SK-N-SH (cell line): ENCODE data around the gene ADAMTS5. TPM values are rescaled to one million over a fixed set of nuclear protein-coding genes. Genes with fewer than 3 reads are reported as not detected.

Experiments
- CTCF ChIA-PET: fragments of 300-600, 350-600 bp; formaldehyde crosslinking; extraction: SDS; loops from one replicate; lab custom pipeline; 2021; lab: Yijun Ruan, JAX
- POLR2A ChIA-PET: fragments of 350-600 bp; sonication (Branson Sonifier 250); formaldehyde crosslinking; extraction: SDS; loops from one replicate; lab custom pipeline; 2020; ENCODE audit warnings: antibody characterized with exemption, inconsistent platforms; lab: Yijun Ruan, JAX
- DNase-seq: peaks from one replicate; pipeline ENCODE4 v3.0.0; 2012
- H2AFZ ChIP-seq: fragments of 200-600 bp; sonication (generic); 2 replicates; pipeline ENCODE4 v1.8.1; 2016; ENCODE audit warnings: antibody characterized with exemption, mild to moderate bottlenecking, low read depth
- H3F3A ChIP-seq: fragments of 200-600 bp; sonication (generic); replicated peaks from 2 replicates; pipeline ENCODE3; 2016; ENCODE audit warnings: antibody characterized with exemption, mild to moderate bottlenecking; ENCODE audit not compliant: insufficient read depth
- H3K27ac ChIP-seq, 2 experiments: fragments of 200-500 bp in 1 of 2; fragments of 200-600 bp in 1 of 2; sonication (Bioruptor generic) in 1 of 2; sonication (generic), shearing (Covaris generic) in 1 of 2; 2 replicates each; pipeline versions ENCODE4 v1.5.1 to v1.6.1; 2014 to 2016; ENCODE audit warnings: low read depth in 2 of 2, inconsistent platforms in 1 of 2, low read length in 1 of 2, mild to moderate bottlenecking in 1 of 2, mixed read lengths in 1 of 2
- H3K27me3 ChIP-seq: fragments of 200-600 bp; sonication (generic), shearing (Covaris generic); 2 replicates; pipeline ENCODE4 v1.6.1; 2016; ENCODE audit warnings: mixed run types; ENCODE audit not compliant: insufficient read depth
- H3K36me3 ChIP-seq, 2 experiments: fragments of 200-500 bp in 1 of 2; fragments of 200-600 bp in 1 of 2; sonication (Bioruptor generic) in 1 of 2; sonication (generic) in 1 of 2; replicated peaks in 1 of 2; 2 replicates each; pipeline versions ENCODE3 to v1.5.1; 2014 to 2016; ENCODE audit warnings: low read length in 1 of 2, mild to moderate bottlenecking in 1 of 2; ENCODE audit not compliant: insufficient read depth in 2 of 2, control insufficient read depth in 1 of 2
- H3K4me1 ChIP-seq, 2 experiments: fragments of 200-500 bp in 1 of 2; fragments of 200-600 bp in 1 of 2; sonication (Bioruptor generic) in 1 of 2; sonication (generic), shearing (Covaris generic) in 1 of 2; 2 replicates each; pipeline versions ENCODE4 v1.5.1 to v1.6.1; 2014 to 2016; ENCODE audit warnings: low read depth in 1 of 2, low read length in 1 of 2, mixed run types in 1 of 2; ENCODE audit not compliant: insufficient read depth in 2 of 2, control insufficient read depth in 1 of 2
- H3K4me2 ChIP-seq: fragments of 200-600 bp; sonication (generic), shearing (Covaris generic); 2 replicates; pipeline ENCODE4 v1.6.1; 2017; ENCODE audit warnings: mixed run types
- H3K4me3 ChIP-seq, 2 experiments: fragments of 200-500 bp in 1 of 2; fragments of 200-600 bp in 1 of 2; sonication (Bioruptor generic) in 1 of 2; sonication (generic), shearing (Covaris generic) in 1 of 2; 2 replicates each; pipeline versions ENCODE4 v1.5.1 to v1.8.1; 2014 to 2016; ENCODE audit warnings: low read depth in 2 of 2, inconsistent platforms in 1 of 2, low read length in 1 of 2, mild to moderate bottlenecking in 1 of 2, mixed read lengths in 1 of 2, moderate library complexity in 1 of 2
- H3K79me2 ChIP-seq: fragments of 200-600 bp; sonication (generic); 2 replicates; pipeline ENCODE4 v1.8.1; 2017; ENCODE audit warnings: mild to moderate bottlenecking; ENCODE audit not compliant: insufficient read depth
- H3K9ac ChIP-seq: fragments of 200-600 bp; sonication (generic); 2 replicates; pipeline ENCODE4 v1.6.1; 2017; ENCODE audit warnings: mixed run types
- H3K9me2 ChIP-seq: fragments of 200-600 bp; sonication (generic); 2 replicates; pipeline ENCODE4 v1.6.1; 2017; ENCODE audit warnings: mixed run types
- H3K9me3 ChIP-seq: fragments of 200-600 bp; sonication (generic); 2 replicates; pipeline ENCODE4 v1.6.1; 2017; ENCODE audit warnings: mixed run types, mild to moderate bottlenecking, moderate library complexity
- H4K20me1 ChIP-seq: fragments of 200-600 bp; sonication (generic); 2 replicates; pipeline ENCODE4 v1.6.1; 2017; ENCODE audit warnings: mild to moderate bottlenecking, mixed run types; ENCODE audit not compliant: insufficient read depth
- CTCF ChIP-seq: fragments of 200-600 bp; sonication (generic); IDR thresholded peaks from 2 replicates; pipeline ENCODE4 v1.6.1; 2017; ENCODE audit warnings: antibody characterized with exemption, mild to moderate bottlenecking, moderate library complexity
- ELF1 ChIP-seq: IDR thresholded peaks from 2 replicates; pipeline ENCODE4 v1.4.0; 2012
- GABPA ChIP-seq: IDR thresholded peaks from 2 replicates; pipeline ENCODE4 v1.4.0; 2012; ENCODE audit warnings: low read depth, mild to moderate bottlenecking
- JUND ChIP-seq: IDR thresholded peaks from 2 replicates; pipeline ENCODE4 v1.4.0; 2012
- NFIC ChIP-seq: IDR thresholded peaks from 2 replicates; pipeline ENCODE4 v1.4.0; 2012; ENCODE audit warnings: borderline replicate concordance
- PBX3 ChIP-seq: IDR thresholded peaks from 2 replicates; pipeline ENCODE4; 2012
- RFX5 ChIP-seq: IDR thresholded peaks from 2 replicates; pipeline ENCODE4 v1.6.1; 2012; ENCODE audit warnings: mild to moderate bottlenecking, improper control_type of control experiment, low read length
- RXRA ChIP-seq: IDR thresholded peaks from 2 replicates; pipeline ENCODE4 v1.4.0; 2012; ENCODE audit warnings: low read depth, mild to moderate bottlenecking, borderline replicate concordance
- TCF12 ChIP-seq: IDR thresholded peaks from 2 replicates; pipeline ENCODE4 v1.4.0; 2012
- ZBTB33 ChIP-seq: IDR thresholded peaks from 2 replicates; pipeline ENCODE4 v1.4.0; 2012; ENCODE audit warnings: low read depth, borderline replicate concordance
- WGBS: methylation state at CpG from one replicate; pipeline ENCODE4 v1.1.6; 2017; ENCODE audit warnings: low lambda C conversion rate; 5-methylcytosine and 5-hydroxymethylcytosine counted together
- polyA plus RNA-seq, 3 experiments: library from polyadenylated mRNA; depleted of rRNA; stranded (reverse); fragments of >200 nt; gene quantifications; 2 replicates each; pipeline ENCODE4 v1.2.3, GENCODE V29; 2012
- TF ChIP-seq, protein P1 (sequence below): fragments of 150-350 bp; IDR thresholded peaks from 2 replicates; pipeline ENCODE4 v1.6.1; 2016; ENCODE audit warnings: mild to moderate bottlenecking, low read depth, low read length
- TF ChIP-seq, protein P2 (sequence below): IDR thresholded peaks from 2 replicates; pipeline ENCODE4 v1.4.0; 2012; ENCODE audit warnings: low read depth, borderline replicate concordance

Gene ADAMTS5
- polyA plus RNA-seq, 1 of the 3 experiments (the other 2 are of a cell fraction): 0.90 TPM

GRCh38 chr21:26941421-26941820 is 25.5 kb downstream of the ADAMTS5 start (continued):
- TF ChIP-seq ZBTB33: no peak

DNA sequence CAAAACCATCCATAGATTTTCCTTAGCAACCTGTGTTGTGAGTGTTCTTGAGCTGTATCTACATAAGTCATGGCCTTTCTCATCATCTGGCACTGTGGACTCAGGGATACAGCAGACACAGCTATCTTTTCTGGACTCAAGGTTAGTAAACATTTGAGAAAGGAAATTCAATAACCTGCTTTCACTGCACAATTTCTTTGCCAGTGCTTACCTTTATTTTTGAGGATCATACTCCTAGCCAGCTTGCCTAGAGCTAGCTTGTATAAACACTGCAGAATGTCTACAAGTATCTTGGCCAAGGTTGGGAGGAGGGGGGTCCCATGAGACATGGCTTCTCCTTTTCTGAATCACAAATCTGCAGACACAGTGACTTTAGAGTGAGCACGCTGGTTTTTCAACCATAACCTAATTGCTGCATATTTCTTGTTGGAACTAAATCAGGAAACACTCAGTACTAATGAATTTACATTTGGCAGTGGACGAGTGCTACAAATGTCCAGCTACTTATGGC is 27.2 kb downstream of the ADAMTS5 start:
- Histone ChIP-seq H3K27ac (peak overlapping the region; percentile 32 to 73; a peak in 3 of 4 replicates), H3K9ac (no peak overlapping the region), H3K36me3 (peaks cover 0 to 10% of the 10 kb centered on the region in 2 experiments), H3K79me2 (no peaks in the 10 kb centered on the region), H3K4me3 (no peak overlapping the region), H4K20me1 (no peaks in the 10 kb centered on the region), H2AFZ (no peak overlapping the region), H3K4me2 (no peak overlapping the region), H3K4me1 (peaks cover 4 to 6% of the 10 kb centered on the region in 2 experiments; a peak in 3 of 4 replicates), H3K9me3 (no peaks in the 10 kb centered on the region), H3F3A (no peaks in the 10 kb centered on the region), H3K9me2 (no peaks in the 10 kb centered on the region), H3K27me3 (no peaks in the 10 kb centered on the region)
- ChIA-PET CTCF (interaction anchor here (0.9 kb wide), 1 partner anchor 22 kb away, joined by 3 read pairs; no protein-coding TSS in a partner anchor), POLR2A (no interaction called here)
- TF ChIP-seq JUND: no peak
- TF ChIP-seq ELF1: no peak
- TF ChIP-seq RXRA: no peak
- TF ChIP-seq, protein P1, sequence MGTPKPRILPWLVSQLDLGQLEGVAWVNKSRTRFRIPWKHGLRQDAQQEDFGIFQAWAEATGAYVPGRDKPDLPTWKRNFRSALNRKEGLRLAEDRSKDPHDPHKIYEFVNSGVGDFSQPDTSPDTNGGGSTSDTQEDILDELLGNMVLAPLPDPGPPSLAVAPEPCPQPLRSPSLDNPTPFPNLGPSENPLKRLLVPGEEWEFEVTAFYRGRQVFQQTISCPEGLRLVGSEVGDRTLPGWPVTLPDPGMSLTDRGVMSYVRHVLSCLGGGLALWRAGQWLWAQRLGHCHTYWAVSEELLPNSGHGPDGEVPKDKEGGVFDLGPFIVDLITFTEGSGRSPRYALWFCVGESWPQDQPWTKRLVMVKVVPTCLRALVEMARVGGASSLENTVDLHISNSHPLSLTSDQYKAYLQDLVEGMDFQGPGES: no peak
- TF ChIP-seq, protein P2, sequence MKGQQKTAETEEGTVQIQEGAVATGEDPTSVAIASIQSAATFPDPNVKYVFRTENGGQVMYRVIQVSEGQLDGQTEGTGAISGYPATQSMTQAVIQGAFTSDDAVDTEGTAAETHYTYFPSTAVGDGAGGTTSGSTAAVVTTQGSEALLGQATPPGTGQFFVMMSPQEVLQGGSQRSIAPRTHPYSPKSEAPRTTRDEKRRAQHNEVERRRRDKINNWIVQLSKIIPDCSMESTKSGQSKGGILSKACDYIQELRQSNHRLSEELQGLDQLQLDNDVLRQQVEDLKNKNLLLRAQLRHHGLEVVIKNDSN: no peak
- TF ChIP-seq GABPA: no peak
- TF ChIP-seq RFX5: no peak
- no peak for TF ChIP-seq CTCF
- TF ChIP-seq TCF12: no peak
- no peak for TF ChIP-seq NFIC
- no peak for TF ChIP-seq PBX3
- no peak for DNase-seq
- 28% methylated on average over 2 of the region's 2 CpGs for WGBS
